ENCODE results near the gene TENM3. TPM values are rescaled to one million over a fixed set of nuclear protein-coding genes. Genes with fewer than 3 reads are reported as not detected.

The TENM3 gene
- polyA plus RNA-seq, 4 donors = 15.2 to 18.5 (median 17.5) TPM

- no peak for DNase-seq (ENCODE audit: low read depth in 4 of 4, low spot score in 3 of 4)
Observed at GRCh38 chr4:182324282-182324681, 81.1 kb downstream of the TENM3 start.

GRCh38 chr4:182325397-182325796 is 82.2 kb downstream of the TENM3 start:
- no peak for DNase-seq (ENCODE audit: low read depth in 4 of 4, low spot score in 3 of 4)

GRCh38 chr4:182325848-182326255 is 82.7 kb downstream of the TENM3 start:
- no peak for DNase-seq (ENCODE audit: low read depth in 4 of 4, low spot score in 3 of 4)

GRCh38 chr4:182328505-182328904 is 85.3 kb downstream of the TENM3 start:
- no peak for DNase-seq (ENCODE audit: low read depth in 4 of 4, low spot score in 3 of 4)

- DNase-seq (ENCODE audit: low read depth in 4 of 4, low spot score in 3 of 4) = no peak
Observed at GRCh38 chr4:182337366-182337765, 94.2 kb downstream of the TENM3 start.

- no peak for DNase-seq (ENCODE audit: low read depth in 4 of 4, low spot score in 3 of 4)
Observed at GRCh38 chr4:182338063-182338462, 94.9 kb downstream of the TENM3 start.

- no peak for DNase-seq (ENCODE audit: low read depth in 4 of 4, low spot score in 3 of 4)
Observed at GRCh38 chr4:182338746-182339145, 95.5 kb downstream of the TENM3 start.

- DNase-seq (ENCODE audit: low read depth in 4 of 4, low spot score in 3 of 4) = peak in 1 of 4 donors; percentile 19
Observed at GRCh38 chr4:182339221-182339641, 96.0 kb downstream of the TENM3 start.

- no peak for DNase-seq (ENCODE audit: low read depth in 4 of 4, low spot score in 3 of 4)
Observed at GRCh38 chr4:182343453-182343852, 100.3 kb downstream of the TENM3 start.

GRCh38 chr4:182344968-182345367 is 101.8 kb downstream of the TENM3 start:
- no peak for DNase-seq (ENCODE audit: low read depth in 4 of 4, low spot score in 3 of 4)

GRCh38 chr4:182346250-182346649 is 103.0 kb downstream of the TENM3 start:
- DNase-seq (ENCODE audit: low read depth in 4 of 4, low spot score in 3 of 4) = no peak

- no peak for DNase-seq (ENCODE audit: low read depth in 4 of 4, low spot score in 3 of 4)
Observed at GRCh38 chr4:182346675-182347375, 103.6 kb downstream of the TENM3 start.

- DNase-seq (ENCODE audit: low read depth in 4 of 4, low spot score in 3 of 4) = no peak
Observed at GRCh38 chr4:182348779-182349326, 105.7 kb downstream of the TENM3 start.

GRCh38 chr4:182350041-182350440 is 106.8 kb downstream of the TENM3 start:
- no peak for DNase-seq (ENCODE audit: low read depth in 4 of 4, low spot score in 3 of 4)

GRCh38 chr4:182351485-182351884 is 108.3 kb downstream of the TENM3 start:
- no peak for DNase-seq (ENCODE audit: low read depth in 4 of 4, low spot score in 3 of 4)

- no peak for DNase-seq (ENCODE audit: low read depth in 4 of 4, low spot score in 3 of 4)
Observed at GRCh38 chr4:182354106-182354505, 110.9 kb downstream of the TENM3 start.

GRCh38 chr4:182354867-182355266 is 111.7 kb downstream of the TENM3 start:
- DNase-seq (ENCODE audit: low read depth in 4 of 4, low spot score in 3 of 4) = no peak

GRCh38 chr4:182367153-182367552 is 124.0 kb downstream of the TENM3 start:
- DNase-seq (ENCODE audit: low read depth in 4 of 4, low spot score in 3 of 4) = no peak

GRCh38 chr4:182369211-182369610 is 126.0 kb downstream of the TENM3 start:
- DNase-seq (ENCODE audit: low read depth in 4 of 4, low spot score in 3 of 4) = no peak

- DNase-seq (ENCODE audit: low read depth in 4 of 4, low spot score in 3 of 4) = no peak
Observed at GRCh38 chr4:182370491-182370890, 127.3 kb downstream of the TENM3 start.

GRCh38 chr4:182380771-182381181 is 137.6 kb downstream of the TENM3 start:
- DNase-seq (ENCODE audit: low read depth in 4 of 4, low spot score in 3 of 4) = no peak

GRCh38 chr4:182382941-182383340 is 139.7 kb downstream of the TENM3 start:
- no peak for DNase-seq (ENCODE audit: low read depth in 4 of 4, low spot score in 3 of 4)
